ENCODE data around the gene RPLP2.

The RPLP2 gene

GRCh38 chr11:809287-810039 is at the start of gene RPLP2:
Gene RPLP2 (plus strand): TSS chr11:809967. CDS start chr11:810235, 268 bp downstream.
- peak; percentile 87 for DNase-seq

GRCh38 chr11:760236-760635 is 49.5 kb upstream of the RPLP2 start:
- DNase-seq: no peak

GRCh38 chr11:761526-762108 is 48.1 kb upstream of the RPLP2 start:
- DNase-seq: no peak

- peak; percentile 25 for DNase-seq
Measured at GRCh38 chr11:762421-763072, 47.2 kb upstream of the RPLP2 start.

- no peak for DNase-seq
Measured at GRCh38 chr11:763073-763463, 46.7 kb upstream of the RPLP2 start.

- DNase-seq: no peak
Measured at GRCh38 chr11:763549-764321, 46.0 kb upstream of the RPLP2 start.

- no peak for DNase-seq
Measured at GRCh38 chr11:764322-765024, 45.3 kb upstream of the RPLP2 start.

- no peak for DNase-seq
Measured at GRCh38 chr11:765025-765801, 44.6 kb upstream of the RPLP2 start.

GRCh38 chr11:765802-766091 is 44.0 kb upstream of the RPLP2 start:
- no peak for DNase-seq

GRCh38 chr11:766106-766935 is 43.4 kb upstream of the RPLP2 start:
- DNase-seq: no peak

GRCh38 chr11:766936-767210 is 42.9 kb upstream of the RPLP2 start:
- DNase-seq: no peak

GRCh38 chr11:767238-767637 is 42.5 kb upstream of the RPLP2 start:
- no peak for DNase-seq

- no peak for DNase-seq
Measured at GRCh38 chr11:769887-770641, 39.7 kb upstream of the RPLP2 start.

GRCh38 chr11:770642-771616 is 38.8 kb upstream of the RPLP2 start:
- DNase-seq: no peak

- DNase-seq: no peak
Measured at GRCh38 chr11:771617-772204, 38.1 kb upstream of the RPLP2 start.

- no peak for DNase-seq
Measured at GRCh38 chr11:772429-773390, 37.1 kb upstream of the RPLP2 start.

- DNase-seq: no peak
Measured at GRCh38 chr11:773425-773824, 36.3 kb upstream of the RPLP2 start.

GRCh38 chr11:773830-774229 is 35.9 kb upstream of the RPLP2 start:
- no peak for DNase-seq

All from amniotic stem cell (primary cell).